NB4 (cell line): ENCODE data around the gene SLC35B2.

ENCODE experiments used
- DNase-seq: peaks from one replicate; pipeline ENCODE4 v3.0.0; 2010; ENCODE audit warnings: low read depth
- H3K4me3 ChIP-seq: one replicate; pipeline ENCODE4 v1.5.1; 2011; ENCODE audit warnings: mild to moderate bottlenecking, low read depth, low read length, moderate library complexity
- MYC ChIP-seq: IDR thresholded peaks from 2 replicates; pipeline ENCODE4 v1.6.1; 2011; ENCODE audit warnings: low read depth, low read length
- POLR2A ChIP-seq: IDR thresholded peaks from 2 replicates; pipeline ENCODE4 v1.6.1; 2011; ENCODE audit warnings: mild to moderate bottlenecking; ENCODE audit not compliant: insufficient read length; ENCODE audit errors: extremely low read depth
- TF ChIP-seq, protein P1 (sequence below): IDR thresholded peaks from one replicate; pipeline ENCODE4 v1.5.1; 2012; ENCODE audit warnings: low read depth, low read length
- TF ChIP-seq, protein P2 (sequence below): IDR thresholded peaks from 2 replicates; pipeline ENCODE4 v1.6.1; 2011; ENCODE audit warnings: low read depth, low read length

Gene SLC35B2

DNA sequence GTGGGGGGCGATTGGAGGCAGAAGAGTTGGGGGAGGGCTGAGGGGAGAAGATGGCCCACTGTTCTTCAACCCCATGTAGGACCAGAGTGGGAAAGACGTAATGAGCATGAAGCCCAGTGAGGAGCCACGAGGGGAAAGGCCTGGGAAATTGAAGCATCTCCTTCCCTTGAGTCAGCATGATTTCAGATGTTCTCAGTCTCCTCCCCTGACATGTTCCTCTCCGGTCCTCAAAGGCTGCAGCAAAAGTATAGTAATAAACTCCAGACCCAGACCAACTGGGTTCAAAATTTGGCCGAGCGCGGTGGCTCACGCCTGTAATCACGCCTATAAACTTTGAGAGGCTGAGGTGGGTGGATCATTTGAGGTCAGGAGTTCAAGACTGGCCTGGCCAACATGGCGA, 9.9 kb upstream of the SLC35B2 start:
- TF ChIP-seq POLR2A (no peak), MYC (no peak)
- TF ChIP-seq, protein P1, sequence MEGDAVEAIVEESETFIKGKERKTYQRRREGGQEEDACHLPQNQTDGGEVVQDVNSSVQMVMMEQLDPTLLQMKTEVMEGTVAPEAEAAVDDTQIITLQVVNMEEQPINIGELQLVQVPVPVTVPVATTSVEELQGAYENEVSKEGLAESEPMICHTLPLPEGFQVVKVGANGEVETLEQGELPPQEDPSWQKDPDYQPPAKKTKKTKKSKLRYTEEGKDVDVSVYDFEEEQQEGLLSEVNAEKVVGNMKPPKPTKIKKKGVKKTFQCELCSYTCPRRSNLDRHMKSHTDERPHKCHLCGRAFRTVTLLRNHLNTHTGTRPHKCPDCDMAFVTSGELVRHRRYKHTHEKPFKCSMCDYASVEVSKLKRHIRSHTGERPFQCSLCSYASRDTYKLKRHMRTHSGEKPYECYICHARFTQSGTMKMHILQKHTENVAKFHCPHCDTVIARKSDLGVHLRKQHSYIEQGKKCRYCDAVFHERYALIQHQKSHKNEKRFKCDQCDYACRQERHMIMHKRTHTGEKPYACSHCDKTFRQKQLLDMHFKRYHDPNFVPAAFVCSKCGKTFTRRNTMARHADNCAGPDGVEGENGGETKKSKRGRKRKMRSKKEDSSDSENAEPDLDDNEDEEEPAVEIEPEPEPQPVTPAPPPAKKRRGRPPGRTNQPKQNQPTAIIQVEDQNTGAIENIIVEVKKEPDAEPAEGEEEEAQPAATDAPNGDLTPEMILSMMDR = no peak
- TF ChIP-seq, protein P2, sequence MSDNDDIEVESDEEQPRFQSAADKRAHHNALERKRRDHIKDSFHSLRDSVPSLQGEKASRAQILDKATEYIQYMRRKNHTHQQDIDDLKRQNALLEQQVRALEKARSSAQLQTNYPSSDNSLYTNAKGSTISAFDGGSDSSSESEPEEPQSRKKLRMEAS = no peak
- no peak for DNase-seq
- no peak overlapping the region for H3K4me3 ChIP-seq

DNA sequence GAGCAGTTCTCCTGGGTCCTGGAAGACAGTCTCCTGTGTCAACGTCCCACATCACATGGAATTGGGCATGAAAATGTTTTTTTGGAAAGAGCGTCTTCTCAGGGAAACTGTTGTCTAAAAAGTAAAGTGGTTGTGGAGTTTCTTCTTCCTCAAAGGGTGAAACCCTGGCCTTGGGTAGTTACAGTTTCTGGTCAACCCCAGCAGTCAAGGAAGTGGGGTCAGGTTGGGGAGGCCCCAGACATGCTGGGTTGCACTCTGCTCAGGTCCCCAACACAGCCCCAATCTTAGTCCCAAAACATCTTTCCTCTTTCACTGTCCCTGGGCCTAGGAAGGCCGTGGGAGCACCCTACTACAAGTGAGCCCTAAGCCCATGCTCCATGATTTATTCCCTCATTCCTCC, 9.0 kb upstream of the SLC35B2 start:
- H3K4me3 ChIP-seq = no peak overlapping the region
- TF ChIP-seq POLR2A = no peak
- no peak for TF ChIP-seq MYC
- TF ChIP-seq, protein P2 = no peak
- TF ChIP-seq, protein P1 = no peak
- no peak for DNase-seq

DNA sequence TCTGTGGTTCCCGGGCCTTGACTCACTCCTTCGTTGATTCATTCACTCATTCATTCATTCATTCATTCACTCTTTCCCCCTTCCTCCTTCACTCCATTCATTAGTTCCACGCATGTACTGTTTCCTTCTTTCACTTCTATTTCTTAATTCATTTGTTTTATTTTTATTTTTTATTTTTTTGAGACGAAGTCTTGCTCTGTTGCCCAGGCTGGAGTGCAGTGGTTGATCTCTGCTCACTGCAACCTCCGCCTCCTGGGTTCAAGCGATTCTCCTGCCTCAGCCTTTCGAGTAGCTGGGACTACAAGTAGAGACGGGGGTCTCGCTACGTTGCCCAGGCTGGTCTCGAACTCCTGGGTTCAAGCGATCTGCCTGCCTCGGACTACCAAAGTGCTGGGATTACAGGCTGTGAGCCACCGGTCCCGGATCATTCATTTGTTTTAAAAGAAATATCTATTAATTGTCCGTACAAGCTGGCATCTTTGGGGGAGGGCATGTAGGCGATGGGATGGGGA, 8.4 kb upstream of the SLC35B2 start:
- TF ChIP-seq MYC (no peak), POLR2A (no peak)
- TF ChIP-seq, protein P1 = no peak
- TF ChIP-seq, protein P2 = no peak
- no peak for DNase-seq
- peak overlapping the region; percentile 81 for H3K4me3 ChIP-seq

DNA sequence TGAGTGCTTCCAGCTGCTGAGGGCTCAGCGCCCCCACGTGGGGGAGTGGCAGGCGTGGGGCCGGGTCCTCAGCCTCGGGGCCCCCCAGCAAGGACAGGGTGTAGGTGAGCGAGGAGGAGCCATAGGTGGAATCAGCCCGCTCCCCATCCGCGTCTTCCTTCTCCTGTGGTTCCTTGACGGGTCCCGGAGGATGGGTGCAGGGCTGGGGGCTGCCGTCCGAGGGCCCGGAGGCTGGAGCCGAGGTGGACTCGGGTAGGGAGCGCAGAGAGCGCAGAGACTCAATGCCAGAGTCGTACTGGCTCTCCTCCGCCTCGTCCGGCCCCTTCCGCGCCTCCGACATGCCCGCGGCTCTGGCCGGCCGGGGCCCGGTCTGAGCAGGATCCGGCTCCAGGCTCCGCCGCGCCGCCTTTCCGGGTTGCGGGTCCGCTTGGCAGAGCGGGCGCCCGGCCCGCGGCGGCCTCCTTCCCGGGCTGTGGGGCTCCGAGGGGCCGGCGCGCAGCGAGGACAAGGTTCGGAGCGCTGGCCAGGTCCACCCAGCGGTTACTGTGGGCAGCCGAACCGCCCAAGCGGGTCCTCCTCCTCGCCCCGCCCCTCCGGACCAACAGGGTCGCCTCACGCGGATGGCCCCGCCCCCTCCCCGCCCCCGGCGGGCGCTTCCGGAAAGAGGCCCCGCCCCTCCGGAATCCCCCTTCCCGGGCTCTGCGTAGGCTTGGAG, 7.8 kb upstream of the SLC35B2 start, which contains the start of gene NFKBIE:
TSS of gene NFKBIE (minus strand) at position 545 of the 715 bp plus-strand sequence. CDS start at position 340, 205 bp downstream.
- peak within 1 kb of the TSS; percentile 81 for H3K4me3 ChIP-seq
- TF ChIP-seq MYC (no peak), POLR2A (peak; percentile 57)
- TF ChIP-seq, protein P1 = peak; percentile 50
- DNase-seq = peak; percentile 90

DNA sequence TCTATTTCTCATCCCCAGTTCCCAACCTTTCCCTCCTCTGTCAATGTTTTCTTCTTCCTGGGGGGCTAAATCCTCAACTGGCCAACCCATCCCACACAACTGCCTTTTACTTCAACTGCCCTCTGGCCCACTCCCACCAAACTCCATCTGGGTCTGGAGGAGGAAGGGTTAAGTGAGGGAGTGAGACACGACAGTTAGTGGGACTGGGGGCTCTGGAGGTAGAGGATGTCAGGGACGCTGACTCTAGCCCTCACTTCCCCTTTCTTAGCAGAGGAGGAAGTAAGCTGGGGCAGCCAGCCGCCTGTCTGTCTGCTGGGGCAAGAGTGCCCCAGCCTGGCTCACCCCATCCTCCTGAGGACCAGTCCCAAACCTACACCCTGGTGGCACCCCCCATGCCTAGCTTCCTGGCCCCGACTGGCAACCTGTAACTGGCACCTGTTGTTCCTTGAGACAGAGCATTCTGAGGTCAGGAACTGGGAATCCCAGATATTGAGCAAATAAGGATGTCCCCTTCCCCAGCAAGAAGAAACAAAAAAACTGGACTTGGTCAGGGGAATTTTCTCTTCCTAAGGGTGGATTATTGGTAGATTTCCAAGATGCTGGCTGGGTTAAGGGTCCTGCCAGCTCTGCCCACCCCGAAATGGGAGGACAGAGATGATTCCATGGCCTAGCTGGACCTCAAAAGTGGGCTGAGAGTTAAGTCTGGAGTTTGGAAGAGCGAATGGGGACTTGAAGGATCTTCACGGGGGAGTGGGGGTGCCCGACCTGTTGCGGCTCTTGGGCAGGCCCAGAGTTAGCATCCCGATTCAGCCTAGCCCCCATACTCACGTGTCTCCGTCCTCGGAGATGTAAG, 7.1 kb upstream of the SLC35B2 start:
- TF ChIP-seq, protein P1 = no peak
- TF ChIP-seq MYC (peak; percentile 62; the same call in 1 of the 2 replicates), POLR2A (no peak)
- TF ChIP-seq, protein P2 = peak; percentile 91
- peak overlapping the region; percentile 81 for H3K4me3 ChIP-seq
- peak; percentile 95 for DNase-seq
